SK-N-SH (cell line): ENCODE data around the gene LARGE2. TPM values are rescaled to one million over a fixed set of nuclear protein-coding genes. Genes with fewer than 3 reads are reported as not detected.

ENCODE experiments used
- CTCF ChIA-PET: fragments of 300-600, 350-600 bp; formaldehyde crosslinking; extraction: SDS; loops from one replicate; lab custom pipeline; 2021; lab: Yijun Ruan, JAX
- POLR2A ChIA-PET: fragments of 350-600 bp; sonication (Branson Sonifier 250); formaldehyde crosslinking; extraction: SDS; loops from one replicate; lab custom pipeline; 2020; ENCODE audit warnings: antibody characterized with exemption, inconsistent platforms; lab: Yijun Ruan, JAX
- DNase-seq: peaks from one replicate; pipeline ENCODE4 v3.0.0; 2012
- H2AFZ ChIP-seq: fragments of 200-600 bp; sonication (generic); 2 replicates; pipeline ENCODE4 v1.8.1; 2016; ENCODE audit warnings: antibody characterized with exemption, mild to moderate bottlenecking, low read depth
- H3F3A ChIP-seq: fragments of 200-600 bp; sonication (generic); replicated peaks from 2 replicates; pipeline ENCODE3; 2016; ENCODE audit warnings: antibody characterized with exemption, mild to moderate bottlenecking; ENCODE audit not compliant: insufficient read depth
- H3K27ac ChIP-seq, 2 experiments: fragments of 200-500 bp in 1 of 2; fragments of 200-600 bp in 1 of 2; sonication (Bioruptor generic) in 1 of 2; sonication (generic), shearing (Covaris generic) in 1 of 2; 2 replicates each; pipeline versions ENCODE4 v1.5.1 to v1.6.1; 2014 to 2016; ENCODE audit warnings: low read depth in 2 of 2, inconsistent platforms in 1 of 2, low read length in 1 of 2, mild to moderate bottlenecking in 1 of 2, mixed read lengths in 1 of 2
- H3K27me3 ChIP-seq: fragments of 200-600 bp; sonication (generic), shearing (Covaris generic); 2 replicates; pipeline ENCODE4 v1.6.1; 2016; ENCODE audit warnings: mixed run types; ENCODE audit not compliant: insufficient read depth
- H3K36me3 ChIP-seq, 2 experiments: fragments of 200-500 bp in 1 of 2; fragments of 200-600 bp in 1 of 2; sonication (Bioruptor generic) in 1 of 2; sonication (generic) in 1 of 2; replicated peaks in 1 of 2; 2 replicates each; pipeline versions ENCODE3 to v1.5.1; 2014 to 2016; ENCODE audit warnings: low read length in 1 of 2, mild to moderate bottlenecking in 1 of 2; ENCODE audit not compliant: insufficient read depth in 2 of 2, control insufficient read depth in 1 of 2
- H3K4me1 ChIP-seq, 2 experiments: fragments of 200-500 bp in 1 of 2; fragments of 200-600 bp in 1 of 2; sonication (Bioruptor generic) in 1 of 2; sonication (generic), shearing (Covaris generic) in 1 of 2; 2 replicates each; pipeline versions ENCODE4 v1.5.1 to v1.6.1; 2014 to 2016; ENCODE audit warnings: low read depth in 1 of 2, low read length in 1 of 2, mixed run types in 1 of 2; ENCODE audit not compliant: insufficient read depth in 2 of 2, control insufficient read depth in 1 of 2
- H3K4me2 ChIP-seq: fragments of 200-600 bp; sonication (generic), shearing (Covaris generic); 2 replicates; pipeline ENCODE4 v1.6.1; 2017; ENCODE audit warnings: mixed run types
- H3K4me3 ChIP-seq, 2 experiments: fragments of 200-500 bp in 1 of 2; fragments of 200-600 bp in 1 of 2; sonication (Bioruptor generic) in 1 of 2; sonication (generic), shearing (Covaris generic) in 1 of 2; 2 replicates each; pipeline versions ENCODE4 v1.5.1 to v1.8.1; 2014 to 2016; ENCODE audit warnings: low read depth in 2 of 2, inconsistent platforms in 1 of 2, low read length in 1 of 2, mild to moderate bottlenecking in 1 of 2, mixed read lengths in 1 of 2, moderate library complexity in 1 of 2
- H3K79me2 ChIP-seq: fragments of 200-600 bp; sonication (generic); 2 replicates; pipeline ENCODE4 v1.8.1; 2017; ENCODE audit warnings: mild to moderate bottlenecking; ENCODE audit not compliant: insufficient read depth
- H3K9ac ChIP-seq: fragments of 200-600 bp; sonication (generic); 2 replicates; pipeline ENCODE4 v1.6.1; 2017; ENCODE audit warnings: mixed run types
- H3K9me2 ChIP-seq: fragments of 200-600 bp; sonication (generic); 2 replicates; pipeline ENCODE4 v1.6.1; 2017; ENCODE audit warnings: mixed run types
- H3K9me3 ChIP-seq: fragments of 200-600 bp; sonication (generic); 2 replicates; pipeline ENCODE4 v1.6.1; 2017; ENCODE audit warnings: mixed run types, mild to moderate bottlenecking, moderate library complexity
- H4K20me1 ChIP-seq: fragments of 200-600 bp; sonication (generic); 2 replicates; pipeline ENCODE4 v1.6.1; 2017; ENCODE audit warnings: mild to moderate bottlenecking, mixed run types; ENCODE audit not compliant: insufficient read depth
- FOXM1 ChIP-seq: IDR thresholded peaks from 2 replicates; pipeline ENCODE4 v1.4.0; 2012; ENCODE audit warnings: low read depth, mild to moderate bottlenecking
- MXI1 ChIP-seq: IDR thresholded peaks from 2 replicates; pipeline ENCODE4 v1.6.1; 2012; ENCODE audit warnings: mild to moderate bottlenecking, low read depth, low read length, improper control_type of control experiment
- POLR2AphosphoS5 ChIP-seq: IDR thresholded peaks from 2 replicates; pipeline ENCODE4 v1.6.1; 2012; ENCODE audit warnings: low read depth, low read length
- TCF12 ChIP-seq: IDR thresholded peaks from 2 replicates; pipeline ENCODE4 v1.4.0; 2012
- USF1 ChIP-seq: IDR thresholded peaks from 2 replicates; pipeline ENCODE4 v1.4.0; 2012; ENCODE audit warnings: low read depth, borderline replicate concordance
- WGBS: methylation state at CpG from one replicate; pipeline ENCODE4 v1.1.6; 2017; ENCODE audit warnings: low lambda C conversion rate; 5-methylcytosine and 5-hydroxymethylcytosine counted together
- polyA plus RNA-seq, 3 experiments: library from polyadenylated mRNA; depleted of rRNA; stranded (reverse); fragments of >200 nt; gene quantifications; 2 replicates each; pipeline ENCODE4 v1.2.3, GENCODE V29; 2012

LARGE2 gene
- polyA plus RNA-seq, 1 of the 3 experiments (the other 2 are of a cell fraction) = 2.4 TPM

- no peak overlapping the region for H3K9ac ChIP-seq
- ChIA-PET POLR2A (no interaction called here), CTCF (interaction anchor here (0.6 to 1.2 kb wide), 3 partner anchors 22 to 101 kb away, joined by 3 read pairs; no protein-coding TSS in a partner anchor)
These were observed 51.1 kb downstream of the LARGE2 start for GRCh38 chr11:45973601-45974000.

GRCh38 chr11:45974806-45975205, 52.4 kb downstream of the LARGE2 start:
- DNase-seq = no peak
- CTCF ChIA-PET = interaction anchor here (0.9 kb wide), 1 partner anchor 10 kb away, joined by 3 read pairs; no protein-coding TSS in a partner anchor
- TF ChIP-seq USF1 (no peak), TCF12 (peak; percentile 77)
- Histone ChIP-seq H3K4me2 (no peak overlapping the region), H3K4me1 (peaks cover 0 to 4% of the 10 kb centered on the region in 2 experiments; a peak in 1 of 4 replicates), H3K9me2 (no peaks in the 10 kb centered on the region), H3K9me3 (no peaks in the 10 kb centered on the region), H2AFZ (no peak overlapping the region), H3F3A (peaks cover 3% of the 10 kb centered on the region), H3K27me3 (no peaks in the 10 kb centered on the region), H3K36me3 (peaks cover 27 to 45% of the 10 kb centered on the region in 2 experiments), H3K79me2 (no peaks in the 10 kb centered on the region), H3K27ac (no peak overlapping the region), H4K20me1 (no peaks in the 10 kb centered on the region), H3K9ac (no peak overlapping the region), H3K4me3 (no peak overlapping the region)
- POLR2A ChIA-PET = no interaction called here
- 100% methylated on average over 1 of the region's 1 CpG for WGBS

More at GRCh38 chr11:45973601-45974000, 51.1 kb downstream of the LARGE2 start:
- peaks cover 0 to 4% of the 10 kb centered on the region in 2 experiments; a peak in 1 of 4 replicates for H3K4me1 ChIP-seq
- no peaks in the 10 kb centered on the region for H3K27me3 ChIP-seq
- peaks cover 29 to 39% of the 10 kb centered on the region in 2 experiments for H3K36me3 ChIP-seq
- 92% methylated on average over 4 of the region's 4 CpGs for WGBS
- no peaks in the 10 kb centered on the region for H4K20me1 ChIP-seq
- TF ChIP-seq MXI1 (no peak), POLR2AphosphoS5 (no peak), FOXM1 (no peak)
- DNase-seq = no peak
- peaks cover 3% of the 10 kb centered on the region for H3F3A ChIP-seq
- no peak overlapping the region for H3K4me3 ChIP-seq
- H3K9me3 ChIP-seq = no peaks in the 10 kb centered on the region
- H3K27ac ChIP-seq = no peak overlapping the region
- H3K79me2 ChIP-seq = no peaks in the 10 kb centered on the region
- H2AFZ ChIP-seq = no peak overlapping the region
- H3K4me2 ChIP-seq = no peak overlapping the region
- H3K9me2 ChIP-seq = no peaks in the 10 kb centered on the region

Other genes with a start within 250 kb of the LARGE2 start
- 6.2 and 6.5 TPM in 2 replicates for gene SLC35C1, start 117.5 kb upstream of the LARGE2 start, polyA plus RNA-seq (2012; rRNA removed)
- 6.7 and 9.1 TPM in 2 replicates for gene CRY2, start 75.2 kb upstream of the LARGE2 start, polyA plus RNA-seq (2012; rRNA removed)
- 11.0 and 12.5 TPM in 2 replicates for gene MAPK8IP1, start 37.0 kb upstream of the LARGE2 start, polyA plus RNA-seq (2012; rRNA removed)
- 0.30 and 0.49 TPM in 2 replicates for gene FREY1, start 15.4 kb upstream of the LARGE2 start, polyA plus RNA-seq (2012; rRNA removed)
- gene PEX16, start 4.8 kb upstream of the LARGE2 start, polyA plus RNA-seq (2012; rRNA removed) = 44.1 and 46.4 TPM in 2 replicates
- 18.8 and 20.9 TPM in 2 replicates for gene PHF21A, start 198.8 kb downstream of the LARGE2 start, polyA plus RNA-seq (2012; rRNA removed)